HUDEP-2 (cell line): ENCODE results near the gene CBX5.
"Not testable (repeated sequence)": the region's sequence is repeated elsewhere in the genome, so short reads cannot be mapped to it uniquely, and the experiment has no call there.

Source experiments
- DNase-seq, 76 experiments: peaks; one replicate each; lab custom pipeline; 2025; ENCODE audit not compliant: unreplicated experiment in 76 of 76; lab: John Stamatoyannopoulos, UW

Gene CBX5

GRCh38 chr12:54294953-54295566 is 15.1 kb upstream of the CBX5 start:
- DNase-seq = peak in 1 of 76 experiments; percentile 36

GRCh38 chr12:54294152-54294952 is 14.4 kb upstream of the CBX5 start:
- DNase-seq = peak in 63 of 76 experiments; percentile 23 to 81 (median 63)

GRCh38 chr12:54292931-54293241 is 13.0 kb upstream of the CBX5 start:
- DNase-seq = no peak

GRCh38 chr12:54292083-54292930 is 12.4 kb upstream of the CBX5 start:
- DNase-seq = no peak

- DNase-seq = peak in 17 of 76 experiments; percentile 19 to 62 (median 41)
These were observed 7.6 kb upstream of the CBX5 start for GRCh38 chr12:54287261-54288157.

GRCh38 chr12:54286042-54287030 is 6.4 kb upstream of the CBX5 start:
- peak in 64 of 76 experiments; percentile 27 to 75 (median 50) for DNase-seq

GRCh38 chr12:54285150-54286041 is 5.5 kb upstream of the CBX5 start:
- peak in 1 of 76 experiments; percentile 37 for DNase-seq

GRCh38 chr12:54284070-54284780 is 4.3 kb upstream of the CBX5 start:
- not testable (repeated sequence) for DNase-seq

GRCh38 chr12:54282949-54283593 is 3.1 kb upstream of the CBX5 start:
- peak in 26 of 76 experiments; percentile 12 to 38 (median 26) for DNase-seq

- DNase-seq = not testable (repeated sequence)
These were observed 1.8 kb upstream of the CBX5 start for GRCh38 chr12:54281694-54282093.

GRCh38 chr12:54281261-54281638 is 1.3 kb upstream of the CBX5 start:
- DNase-seq = peak in 3 of 76 experiments; percentile 29 to 67 (median 53)

- DNase-seq = peak in 75 of 76 experiments; percentile 67 to 99 (median 96)
These were observed 742 bp upstream of the CBX5 start, which contains the start of gene HNRNPA1 for GRCh38 chr12:54280468-54281260. TSS of gene HNRNPA1 (plus strand) at chr12:54280726. CDS start at chr12:54280808, 82 bp downstream.

- no peak for DNase-seq
These were observed 693 bp downstream of the CBX5 start for GRCh38 chr12:54279227-54279631.

- DNase-seq = no peak
These were observed 2.1 kb downstream of the CBX5 start for GRCh38 chr12:54277823-54278276.

- no peak for DNase-seq
These were observed 3.6 kb downstream of the CBX5 start for GRCh38 chr12:54276368-54276767.

- no peak for DNase-seq
These were observed 5.9 kb downstream of the CBX5 start for GRCh38 chr12:54273981-54274380.
